HG03342 (cell line): Measurements from ENCODE around the gene SYNC.
"Not testable (repeated sequence)": the region's sequence is repeated elsewhere in the genome, so short reads cannot be mapped to it uniquely, and the experiment has no call there.

Source experiments
- ATAC-seq: cut with Tn5 transposase; IDR thresholded peaks from one replicate; pipeline ENCODE4 v1.9.1; 2021; ENCODE audit warnings: mild to moderate bottlenecking, moderate library complexity; ENCODE audit not compliant: unreplicated experiment

Gene SYNC

GRCh38 chr1:32695098-32695904 is 7.3 kb downstream of the SYNC start:
- no peak for ATAC-seq

GRCh38 chr1:32693455-32694174 is 9.0 kb downstream of the SYNC start:
- no peak for ATAC-seq

- ATAC-seq = no peak
Measured at GRCh38 chr1:32686387-32686786, 16.2 kb downstream of the SYNC start.

GRCh38 chr1:32685498-32685897 is 17.1 kb downstream of the SYNC start:
- ATAC-seq = no peak

- ATAC-seq = no peak
Measured at GRCh38 chr1:32684167-32684811, 18.3 kb downstream of the SYNC start.

- ATAC-seq = no peak
Measured at GRCh38 chr1:32683397-32683796, 19.2 kb downstream of the SYNC start.

GRCh38 chr1:32681999-32682398 is 20.6 kb downstream of the SYNC start:
- ATAC-seq = no peak

- no peak for ATAC-seq
Measured at GRCh38 chr1:32681509-32681908, 21.1 kb downstream of the SYNC start.

GRCh38 chr1:32680642-32681041 is 21.9 kb downstream of the SYNC start:
- ATAC-seq = no peak

- ATAC-seq = not testable (repeated sequence)
Measured at GRCh38 chr1:32679993-32680392, 22.6 kb downstream of the SYNC start.

GRCh38 chr1:32676945-32677344 is 25.6 kb downstream of the SYNC start:
- ATAC-seq = no peak

- not testable (repeated sequence) for ATAC-seq
Measured at GRCh38 chr1:32668716-32669115, 33.9 kb downstream of the SYNC start.

GRCh38 chr1:32666901-32667566 is 35.5 kb downstream of the SYNC start:
- no peak for ATAC-seq

GRCh38 chr1:32665915-32666314 is 36.7 kb downstream of the SYNC start:
- no peak for ATAC-seq

GRCh38 chr1:32659581-32659980 is 43.0 kb downstream of the SYNC start:
- ATAC-seq = no peak

GRCh38 chr1:32652244-32652962 is 50.2 kb downstream of the SYNC start:
- ATAC-seq = no peak

- ATAC-seq = peak; percentile 12
Measured at GRCh38 chr1:32651461-32652073, 51.0 kb downstream of the SYNC start.

- ATAC-seq = peak; percentile 73
Measured at GRCh38 chr1:32650752-32651460, 51.7 kb downstream of the SYNC start, which contains the start of gene RBBP4. RBBP4 (plus strand) TSS chr1:32651208; CDS start chr1:32651307, 99 bp downstream.

GRCh38 chr1:32650248-32650751 is 52.3 kb downstream of the SYNC start, which contains the start of gene ZBTB8OS:
ZBTB8OS (minus strand) TSS chr1:32650550; CDS start chr1:32650529, 21 bp downstream.
- peak; percentile 54 for ATAC-seq
